Measurements from ENCODE around the gene COA8.

Gene COA8

DNA sequence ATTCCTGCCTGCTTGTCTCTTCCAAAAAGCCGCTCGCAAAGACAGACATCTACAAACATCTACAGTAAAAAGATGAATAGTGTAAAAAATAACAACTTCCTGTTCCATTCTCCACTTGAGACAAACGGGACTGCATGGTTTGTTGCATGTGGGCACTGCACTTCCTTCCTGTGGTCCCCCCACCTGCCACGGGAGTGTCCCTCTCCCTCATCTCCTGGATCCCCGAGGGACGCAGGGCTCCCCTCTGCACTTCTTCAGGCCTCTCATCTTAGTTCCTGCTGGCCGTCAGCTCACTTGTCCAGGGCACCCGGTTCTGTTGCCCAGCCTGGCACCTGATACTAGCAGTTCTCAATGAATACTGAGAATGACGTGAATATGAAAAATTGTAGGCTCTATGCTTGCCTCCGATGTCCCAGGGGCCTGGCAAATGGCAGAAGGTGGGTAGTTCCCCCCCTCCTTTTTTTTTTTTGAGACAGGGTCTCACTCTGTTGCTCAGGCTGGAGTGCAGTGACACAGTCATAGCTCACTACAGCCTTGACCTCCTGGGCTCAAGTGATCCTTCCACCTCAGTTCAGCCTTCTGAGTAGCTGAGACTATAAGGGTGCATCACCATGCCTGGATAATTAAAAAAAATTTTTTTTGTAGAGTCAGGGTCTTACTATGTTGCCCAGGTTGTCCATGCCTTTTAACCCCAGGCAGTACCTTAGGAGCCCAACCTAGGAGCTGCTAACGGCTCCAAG, 62.8 kb downstream of the COA8 start:
- DNase-seq (ENCODE audit: insufficient read length), result no peak
- FAIRE-seq, result no peak
- TF ChIP-seq POLR2AphosphoS5 (IDR thresholded peaks at IDR 0.05; ENCODE audit: low read depth, low read length) (no peak), POLR2A (IDR thresholded peaks at IDR 0.05; ENCODE audit: low read depth, low read length) (no peak), TAF1 (IDR thresholded peaks at IDR 0.05; ENCODE audit: borderline replicate concordance, low read depth, low read length) (no peak)

DNA sequence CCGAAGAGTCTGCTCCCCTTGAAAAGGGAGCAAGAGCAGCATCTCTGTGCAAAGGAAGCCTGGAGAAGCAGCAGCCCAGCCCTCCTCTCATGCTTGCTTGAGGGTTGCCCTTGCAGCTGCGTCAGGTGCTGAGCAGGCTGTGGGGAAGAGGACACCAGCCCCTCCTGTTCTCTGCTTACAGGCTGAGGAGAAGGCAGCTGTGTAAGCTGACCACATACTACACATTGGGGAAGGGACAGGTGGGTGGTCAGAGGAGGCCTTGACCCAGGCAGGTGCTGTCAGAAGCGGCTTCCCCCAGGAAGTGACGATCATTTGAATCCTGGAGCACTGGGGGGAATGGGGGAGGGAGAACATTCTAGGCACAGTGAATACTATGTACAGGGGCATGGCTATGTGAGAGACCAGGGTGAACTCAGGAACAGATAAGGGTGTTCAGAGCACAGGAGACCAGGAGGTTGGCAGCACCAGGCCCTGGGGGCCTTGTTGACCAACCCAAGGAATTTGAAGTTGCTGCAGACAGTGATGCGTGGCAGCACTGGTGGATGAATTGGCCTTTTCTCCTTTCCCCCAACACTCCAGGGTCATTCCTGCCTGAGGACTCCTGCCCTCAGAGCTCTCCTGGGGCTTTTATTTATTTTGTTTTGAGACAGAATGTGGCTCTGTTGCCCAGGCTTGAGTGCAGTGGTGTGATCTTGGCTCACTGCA, 63.5 kb downstream of the COA8 start:
- no peak for FAIRE-seq
- DNase-seq (ENCODE audit: insufficient read length), result no peak
- TF ChIP-seq TAF1 (IDR thresholded peaks at IDR 0.05; ENCODE audit: borderline replicate concordance, low read depth, low read length) (no peak), POLR2AphosphoS5 (IDR thresholded peaks at IDR 0.05; ENCODE audit: low read depth, low read length) (no peak), POLR2A (IDR thresholded peaks at IDR 0.05; ENCODE audit: low read depth, low read length) (no peak)

DNA sequence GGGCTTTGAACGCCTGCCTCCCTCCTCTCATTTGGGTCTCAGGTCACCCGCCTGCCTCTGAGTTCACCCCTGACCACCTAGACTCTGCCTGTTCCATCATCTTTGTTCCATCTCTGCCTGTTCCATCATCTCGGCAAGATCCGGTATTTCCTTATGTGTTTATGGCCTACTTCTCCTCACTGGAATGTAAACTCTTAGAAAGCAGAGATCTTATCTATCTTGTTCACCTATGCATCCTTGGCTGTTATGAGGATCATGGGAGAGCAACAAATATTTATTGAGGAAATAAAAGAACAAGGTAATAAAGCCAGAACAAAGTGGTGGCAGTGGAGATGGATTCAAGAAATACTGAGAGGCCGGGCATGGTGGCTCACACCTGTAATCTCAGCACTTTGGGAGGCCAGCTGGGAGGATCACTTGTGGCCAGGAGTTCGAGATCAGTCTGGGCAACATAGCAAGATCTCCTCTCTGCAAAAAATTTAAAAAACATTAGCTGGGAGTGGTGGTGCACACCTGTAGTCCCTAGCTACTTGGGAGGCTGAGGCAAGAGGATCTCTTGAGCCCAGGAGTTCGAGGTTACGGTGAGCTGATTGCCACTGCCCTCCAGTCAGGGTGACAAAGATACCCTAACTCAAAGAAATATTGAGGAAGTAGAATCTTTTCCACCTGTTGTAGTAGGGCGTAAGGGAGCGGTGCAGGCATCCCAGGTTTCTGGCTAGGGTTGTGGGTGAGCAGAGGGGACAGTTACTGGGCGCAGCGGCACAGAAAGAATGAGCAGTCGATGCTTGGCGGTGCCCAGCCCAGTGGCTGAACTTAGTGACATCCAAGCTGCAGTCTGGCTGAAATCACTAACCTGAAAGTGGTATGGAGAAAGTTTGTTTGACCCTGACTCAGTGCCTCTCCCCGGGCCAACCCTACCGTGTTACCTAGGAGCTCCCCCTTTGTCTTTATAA, 64.6 kb downstream of the COA8 start:
- no peak for FAIRE-seq
- TF ChIP-seq POLR2A (IDR thresholded peaks at IDR 0.05; ENCODE audit: low read depth, low read length) (no peak), POLR2AphosphoS5 (IDR thresholded peaks at IDR 0.05; ENCODE audit: low read depth, low read length) (no peak), TAF1 (IDR thresholded peaks at IDR 0.05; ENCODE audit: borderline replicate concordance, low read depth, low read length) (no peak)
- no peak for DNase-seq (ENCODE audit: insufficient read length)

GRCh38 chr14:103628221-103628683, 65.5 kb downstream of the COA8 start:
- FAIRE-seq (no peak), DNase-seq (ENCODE audit: insufficient read length) (no peak)
- TF ChIP-seq POLR2A (IDR thresholded peaks at IDR 0.05; ENCODE audit: low read depth, low read length) (0 out of 2 replicates have a peak, but pooled peaks have one; percentile 43), POLR2AphosphoS5 (IDR thresholded peaks at IDR 0.05; ENCODE audit: low read depth, low read length) (no peak)

DNA sequence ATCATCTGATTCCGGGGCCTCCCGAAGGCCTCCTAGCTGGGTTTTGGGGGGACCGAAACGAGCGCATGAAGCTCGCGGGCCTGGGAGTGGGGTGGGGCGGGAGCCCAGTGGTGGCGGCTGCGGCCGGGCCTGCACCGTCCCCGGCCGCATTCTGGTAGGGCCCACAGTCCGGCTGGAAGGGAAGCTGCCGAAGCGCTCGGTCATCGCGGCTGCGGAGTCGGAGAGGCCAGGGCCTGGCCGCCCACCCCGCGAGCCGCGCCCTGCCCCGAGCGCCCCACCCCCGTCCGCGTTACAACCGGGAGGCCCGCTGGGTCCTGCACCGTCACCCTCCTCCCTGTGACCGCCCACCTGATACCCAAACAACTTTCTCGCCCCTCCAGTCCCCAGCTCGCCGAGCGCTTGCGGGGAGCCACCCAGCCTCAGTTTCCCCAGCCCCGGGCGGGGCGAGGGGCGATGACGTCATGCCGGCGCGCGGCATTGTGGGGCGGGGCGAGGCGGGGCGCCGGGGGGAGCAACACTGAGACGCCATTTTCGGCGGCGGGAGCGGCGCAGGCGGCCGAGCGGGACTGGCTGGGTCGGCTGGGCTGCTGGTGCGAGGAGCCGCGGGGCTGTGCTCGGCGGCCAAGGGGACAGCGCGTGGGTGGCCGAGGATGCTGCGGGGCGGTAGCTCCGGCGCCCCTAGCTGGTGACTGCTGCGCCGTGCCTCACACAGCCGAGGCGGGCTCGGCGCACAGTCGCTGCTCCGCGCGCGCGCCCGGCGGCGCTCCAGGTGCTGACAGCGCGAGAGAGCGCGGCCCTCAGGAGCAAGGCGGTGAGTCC, 66.1 kb downstream of the COA8 start, which contains the start of gene KLC1:
TSS of gene KLC1 (plus strand) at position 528 of the 819 bp plus-strand sequence. CDS start 25,354 bp downstream, outside the sequence.
- DNase-seq (ENCODE audit: insufficient read length), result peak; percentile 80
- peak; percentile 78 for FAIRE-seq
- TF ChIP-seq POLR2AphosphoS5 (IDR thresholded peaks at IDR 0.05; ENCODE audit: low read depth, low read length) (peak; percentile 77), POLR2A (IDR thresholded peaks at IDR 0.05; ENCODE audit: low read depth, low read length) (peak; percentile 88), TAF1 (IDR thresholded peaks at IDR 0.05; ENCODE audit: borderline replicate concordance, low read depth, low read length) (no peak; the same call in 1 of the 2 replicates)

DNA sequence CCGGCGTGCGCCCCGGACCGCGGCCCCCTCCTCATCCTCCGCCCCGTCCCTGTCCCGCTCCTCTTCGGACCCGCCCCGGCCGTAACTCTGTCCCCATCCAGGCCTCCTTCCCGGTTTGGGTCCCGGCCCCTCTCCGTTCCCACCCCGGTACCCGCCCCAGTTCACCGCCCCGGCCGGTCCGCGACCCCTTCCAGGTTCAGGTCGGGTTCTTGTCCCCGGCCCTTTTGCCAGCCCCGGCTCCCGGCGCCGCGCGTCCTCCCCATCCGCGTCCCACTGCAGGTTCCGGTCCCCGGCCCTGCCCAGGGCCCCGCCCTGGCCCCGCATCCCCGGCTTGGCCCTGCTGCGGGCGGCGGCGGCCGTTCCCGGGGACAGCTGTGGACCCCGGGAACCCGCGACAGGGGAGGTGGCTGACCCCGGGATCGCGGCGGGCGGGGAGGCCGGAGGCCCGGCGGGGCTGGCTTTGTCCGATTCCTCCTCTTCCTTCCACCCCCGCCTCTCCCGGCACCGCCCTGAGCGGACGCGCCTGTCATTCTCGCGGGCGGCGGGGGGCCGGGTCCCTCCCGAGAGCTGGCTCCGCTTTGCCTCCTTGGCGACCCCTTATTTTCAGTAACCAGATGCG, 66.9 kb downstream of the COA8 start:
- TF ChIP-seq TAF1 (IDR thresholded peaks at IDR 0.05; ENCODE audit: borderline replicate concordance, low read depth, low read length) (no peak), POLR2AphosphoS5 (IDR thresholded peaks at IDR 0.05; ENCODE audit: low read depth, low read length) (no peak), POLR2A (IDR thresholded peaks at IDR 0.05; ENCODE audit: low read depth, low read length) (no peak)
- peak; percentile 73 for DNase-seq (ENCODE audit: insufficient read length)

GRCh38 chr14:103630364-103631108, 67.8 kb downstream of the COA8 start:
- DNase-seq (ENCODE audit: insufficient read length), result no peak
- no peak for TF ChIP-seq TAF1 (IDR thresholded peaks at IDR 0.05; ENCODE audit: borderline replicate concordance, low read depth, low read length)
- TF ChIP-seq POLR2AphosphoS5 (IDR thresholded peaks at IDR 0.05; ENCODE audit: low read depth, low read length), result no peak
- no peak for TF ChIP-seq POLR2A (IDR thresholded peaks at IDR 0.05; ENCODE audit: low read depth, low read length)
- FAIRE-seq, result no peak

More for the DNA sequence above, 66.9 kb downstream of the COA8 start:
- FAIRE-seq, result no peak

GRCh38 chr14:103633391-103633790, 70.6 kb downstream of the COA8 start:
- FAIRE-seq (no peak), DNase-seq (ENCODE audit: insufficient read length) (no peak)
- TF ChIP-seq POLR2AphosphoS5 (IDR thresholded peaks at IDR 0.05; ENCODE audit: low read depth, low read length) (no peak), POLR2A (IDR thresholded peaks at IDR 0.05; ENCODE audit: low read depth, low read length) (no peak), TAF1 (IDR thresholded peaks at IDR 0.05; ENCODE audit: borderline replicate concordance, low read depth, low read length) (no peak)

DNA sequence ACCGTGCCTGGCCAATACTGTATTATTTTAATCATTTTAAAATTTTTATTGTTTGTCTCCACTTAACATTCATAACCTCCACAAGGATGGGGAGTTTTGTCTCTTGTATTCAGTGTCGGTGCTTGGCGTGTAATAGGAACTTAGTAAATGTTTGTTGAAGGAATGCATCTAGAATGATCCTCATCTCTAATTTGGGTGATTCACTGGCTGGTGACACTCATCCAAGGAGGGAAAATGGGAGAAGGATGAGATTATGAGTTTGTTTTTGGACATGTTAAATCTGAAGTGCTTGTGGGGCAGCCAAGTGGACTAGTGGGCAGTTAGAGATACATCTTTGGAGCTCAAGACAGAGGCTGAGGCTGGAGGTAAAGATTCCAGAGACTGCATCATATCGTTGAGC, 71.4 kb downstream of the COA8 start:
- no peak for FAIRE-seq
- no peak for TF ChIP-seq POLR2AphosphoS5 (IDR thresholded peaks at IDR 0.05; ENCODE audit: low read depth, low read length)
- TF ChIP-seq POLR2A (IDR thresholded peaks at IDR 0.05; ENCODE audit: low read depth, low read length), result no peak
- no peak for TF ChIP-seq TAF1 (IDR thresholded peaks at IDR 0.05; ENCODE audit: borderline replicate concordance, low read depth, low read length)

More for the DNA sequence above, 71.4 kb downstream of the COA8 start:
- no peak for DNase-seq (ENCODE audit: insufficient read length)
